IMR-90 (cell line): Measurements from ENCODE around the gene ABCC3. TPM values are rescaled to one million over a fixed set of nuclear protein-coding genes. Genes with fewer than 3 reads are reported as not detected.

ENCODE experiments used
- ATAC-seq: fragments of 200-7000 bp; cut with Tn5 transposase; 2 replicates; pipeline ENCODE4 v1.9.1; 2020; ENCODE audit warnings: low read depth, mild to moderate bottlenecking, moderate library complexity
- BruUV-seq: library from RNA; stranded (reverse); fragments of 400-500 nt; replicated peaks from 2 replicates; lab custom pipeline; 2021; lab: Mats Ljungman, UMichigan
- CTCF ChIA-PET: fragments of 300-600 bp; formaldehyde crosslinking; extraction: SDS; loops from one replicate; lab custom pipeline; 2021; ENCODE audit warnings: antibody characterized with exemption; lab: Yijun Ruan, JAX
- POLR2A ChIA-PET: fragments of 300-600 bp; sonication (Branson Sonifier 250); formaldehyde crosslinking; loops from one replicate; lab custom pipeline; 2022; ENCODE audit warnings: antibody characterized with exemption; ENCODE audit not compliant: unreplicated experiment; lab: Charles Lee
- DNase-seq: peaks from one replicate; pipeline ENCODE4 v3.0.0; 2013
- H2AFZ ChIP-seq: replicated peaks from 2 replicates; pipeline ENCODE3; 2013; ENCODE audit warnings: low read length, mild to moderate bottlenecking; ENCODE audit not compliant: poor library complexity
- H2AK5ac ChIP-seq: 2 replicates; pipeline ENCODE4 v1.6.1; 2013; ENCODE audit warnings: low read depth, low read length, inconsistent platforms
- H2AK9ac ChIP-seq: replicated peaks from 2 replicates; pipeline ENCODE3; 2013; ENCODE audit warnings: mild to moderate bottlenecking, low read depth, low read length, moderate library complexity; ENCODE audit not compliant: poor library complexity
- H2BK120ac ChIP-seq: 2 replicates; pipeline ENCODE4 v1.6.1; 2013; ENCODE audit warnings: low read depth, low read length, inconsistent platforms
- H2BK15ac ChIP-seq: 3 replicates; pipeline ENCODE4 v1.6.1; 2013; ENCODE audit warnings: low read depth, low read length, inconsistent platforms
- H2BK20ac ChIP-seq: 2 replicates; pipeline ENCODE4 v1.6.1; 2013; ENCODE audit warnings: low read depth, mild to moderate bottlenecking, inconsistent platforms, low read length, moderate library complexity
- H2BK5ac ChIP-seq: 2 replicates; pipeline ENCODE4 v1.6.1; 2013; ENCODE audit warnings: mild to moderate bottlenecking, low read depth, low read length, inconsistent platforms; ENCODE audit not compliant: poor library complexity, severe bottlenecking
- H3K14ac ChIP-seq: replicated peaks from 2 replicates; pipeline ENCODE4 v1.6.1; 2013; ENCODE audit warnings: low read depth, low read length, inconsistent platforms
- H3K18ac ChIP-seq: 2 replicates; pipeline ENCODE4 v1.6.1; 2013; ENCODE audit warnings: low read depth, low read length, control low read depth
- H3K23ac ChIP-seq: 2 replicates; pipeline ENCODE4 v1.6.1; 2013; ENCODE audit warnings: low read depth, low read length, inconsistent platforms
- H3K27ac ChIP-seq: 2 replicates; pipeline ENCODE4 v1.5.1; 2013; ENCODE audit warnings: mild to moderate bottlenecking, control low read depth, low read length; ENCODE audit not compliant: insufficient read depth
- H3K27me3 ChIP-seq: 2 replicates; pipeline ENCODE4 v1.6.1; 2013; ENCODE audit warnings: low read length; ENCODE audit not compliant: control insufficient read depth, insufficient read depth
- H3K36me3 ChIP-seq: 2 replicates; pipeline ENCODE4 v1.6.1; 2013; ENCODE audit warnings: low read length, mixed read lengths; ENCODE audit not compliant: control insufficient read depth, insufficient read depth
- H3K4ac ChIP-seq: 2 replicates; pipeline ENCODE4 v1.6.1; 2013; ENCODE audit warnings: low read depth, low read length, inconsistent platforms
- H3K4me1 ChIP-seq: 2 replicates; pipeline ENCODE4 v1.6.1; 2013; ENCODE audit warnings: low read length, mixed read lengths; ENCODE audit not compliant: control insufficient read depth, insufficient read depth
- H3K4me2 ChIP-seq: 2 replicates; pipeline ENCODE4 v1.6.1; 2013; ENCODE audit warnings: low read depth, mild to moderate bottlenecking, control low read depth, low read length, moderate library complexity
- H3K4me3 ChIP-seq: 2 replicates; pipeline ENCODE4 v1.5.1; 2013; ENCODE audit warnings: low read depth, mild to moderate bottlenecking, control low read depth, low read length, moderate library complexity; ENCODE audit not compliant: insufficient read depth
- H3K56ac ChIP-seq: 2 replicates; pipeline ENCODE4 v1.6.1; 2013; ENCODE audit warnings: low read length, inconsistent platforms; ENCODE audit not compliant: insufficient read depth; ENCODE audit errors: extremely low read depth
- H3K79me1 ChIP-seq, 2 experiments: 2 replicates each; pipeline ENCODE4 v1.6.1; 2013; ENCODE audit warnings: low read length in 2 of 2, inconsistent platforms in 1 of 2, low read depth in 1 of 2
- H3K9ac ChIP-seq: 2 replicates; pipeline ENCODE4 v1.6.1; 2013; ENCODE audit warnings: low read depth, low read length, control low read depth
- H3K9me1 ChIP-seq: 2 replicates; pipeline ENCODE4 v1.6.1; 2013; ENCODE audit warnings: low read length, inconsistent platforms; ENCODE audit not compliant: insufficient read depth
- H3K9me3 ChIP-seq: 2 replicates; pipeline ENCODE4 v1.6.1; 2013; ENCODE audit warnings: low read length; ENCODE audit not compliant: control insufficient read depth, insufficient read depth
- H4K20me1 ChIP-seq: 2 replicates; pipeline ENCODE4 v1.6.1; 2013; ENCODE audit warnings: low read length, inconsistent platforms; ENCODE audit not compliant: insufficient read depth
- H4K5ac ChIP-seq: 2 replicates; pipeline ENCODE4 v1.6.1; 2013; ENCODE audit warnings: mild to moderate bottlenecking, low read depth, low read length, control low read depth
- H4K8ac ChIP-seq, 2 experiments: 2 replicates each; pipeline ENCODE4 v1.6.1; 2013; ENCODE audit warnings: low read depth in 2 of 2, low read length in 2 of 2, control low read depth in 1 of 2, inconsistent platforms in 1 of 2
- H4K91ac ChIP-seq: 2 replicates; pipeline ENCODE4 v1.6.1; 2013; ENCODE audit warnings: low read depth, low read length, inconsistent platforms; ENCODE audit not compliant: insufficient read depth
- BHLHE40 ChIP-seq: fragments of 150-350 bp; IDR thresholded peaks from 2 replicates; pipeline ENCODE4 v1.6.1; 2016; ENCODE audit warnings: mild to moderate bottlenecking, low read depth, low read length
- CHD1 ChIP-seq: IDR thresholded peaks from 2 replicates; pipeline ENCODE4 v1.6.1; 2012; ENCODE audit warnings: low read depth, low read length, improper control_type of control experiment
- FOS ChIP-seq: fragments of 150-350 bp; IDR thresholded peaks from 2 replicates; pipeline ENCODE4 v1.6.1; 2016; ENCODE audit warnings: low read depth, low read length
- USF2 ChIP-seq: fragments of 150-350 bp; IDR thresholded peaks from 2 replicates; pipeline ENCODE4 v1.6.1; 2017; ENCODE audit warnings: mild to moderate bottlenecking, antibody characterized with exemption, low read length, low read depth
- whole genome bisulfite sequencing, 2 experiments: methylation state at CpG; one replicate each; pipeline versions ENCODE4 v1.1.5 to v1.1.7; 2013; ENCODE audit warnings: missing lambda C conversion rate in 2 of 2; ENCODE audit not compliant: insufficient read length in 1 of 2; ENCODE audit errors: extremely low coverage in 2 of 2; 5-methylcytosine and 5-hydroxymethylcytosine counted together
- dilution Hi-C: fragments of 300-500 bp; cut with HindIII; formaldehyde crosslinking; loops from one replicate; pipeline ENCODE4 v1.14.3; 2018; ENCODE audit warnings: low sequenced_read_pairs; ENCODE audit not compliant: unreplicated experiment
- in situ Hi-C: fragments of 300-500 bp; cut with MboI; formaldehyde crosslinking; loops from 3 replicates; pipeline ENCODE4 v1.14.3; 2019; ENCODE audit warnings: low sequenced_read_pairs, inconsistent platforms, mixed read lengths
- intact Hi-C: fragments of 100-400 bp; cut with micrococcal nuclease; formaldehyde crosslinking; loops from 2 replicates; pipeline ENCODE4 v1.10.0; 2022
- polyA plus RNA-seq, 3 experiments: library from polyadenylated mRNA; depleted of rRNA; stranded (reverse); fragments of >200 nt; gene quantifications; 2 replicates each; pipeline ENCODE4 v1.2.3, GENCODE V29; 2012; ENCODE audit warnings: low replicate concordance in 1 of 3
- total RNA-seq: library from RNA; depleted of rRNA; stranded (reverse); fragments of >200 nt; gene quantifications from 2 replicates; pipeline ENCODE4 v1.2.3, GENCODE V29; 2012

ABCC3 gene
- total and polyA plus RNA-seq, 2 of the 4 experiments (the other 2 are of a cell fraction): 3.2 to 6.6 TPM

DNA sequence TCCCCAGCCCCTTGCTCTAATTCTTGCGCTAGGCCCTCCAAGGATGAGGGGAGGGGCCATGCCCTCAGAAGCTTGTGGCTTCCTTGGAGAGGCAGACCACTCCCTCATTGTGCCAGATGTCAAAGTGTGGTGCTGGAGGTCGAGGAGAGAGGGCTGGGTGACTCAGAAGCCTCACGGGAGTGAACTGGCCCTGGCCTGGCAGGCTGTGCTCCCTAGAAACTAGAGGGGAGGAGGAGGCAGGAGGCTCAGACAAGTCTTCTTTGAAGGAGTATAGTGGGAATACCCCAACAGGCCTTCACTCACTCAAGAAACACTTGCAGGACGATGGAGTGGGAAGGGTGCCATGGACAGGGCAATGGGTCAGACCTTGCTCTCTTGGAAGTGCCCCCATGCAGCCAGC lies 54.6 kb downstream of the ABCC3 start:
- WGBS, 2 experiments: no CpG with 5 or more reads among the region's 4 CpGs
- H3K4me2 ChIP-seq: peak overlapping the region; percentile 7; the same call in 1 of the 2 replicates
- in situ Hi-C loops: no loop called here

More for the DNA sequence above, 54.6 kb downstream of the ABCC3 start:
- Histone ChIP-seq H3K23ac (peak overlapping the region; percentile 57), H3K9ac (no peak overlapping the region), H3K14ac (peak overlapping the region; percentile 70), H3K36me3 (peaks cover 3% of the 10 kb centered on the region; the same call in 1 of the 2 replicates), H2BK5ac (peak overlapping the region; percentile 22), H3K27me3 (no peaks in the 10 kb centered on the region), H4K91ac (peak overlapping the region; percentile 43), H2AK9ac (peak overlapping the region; percentile 86), H3K79me1 (peaks cover 0 to 18% of the 10 kb centered on the region in 2 experiments; a peak in 2 of 4 replicates), H3K9me1 (peaks cover 31% of the 10 kb centered on the region), H3K27ac (no peak overlapping the region), H2AFZ (peak overlapping the region; percentile 26), H3K9me3 (no peaks in the 10 kb centered on the region), H3K18ac (no peak overlapping the region), H3K4me3 (no peak overlapping the region), H2BK20ac (peak overlapping the region; percentile 14; the same call in 1 of the 2 replicates), H2BK120ac (peak overlapping the region; percentile 44; the same call in 1 of the 2 replicates), H4K5ac (peak overlapping the region; percentile 2; the same call in 1 of the 2 replicates), H3K4me1 (peaks cover 50% of the 10 kb centered on the region), H2BK15ac (no peak overlapping the region), H2AK5ac (peak overlapping the region; percentile 75; the same call in 1 of the 2 replicates), H3K4ac (peak overlapping the region; percentile 63), H4K20me1 (no peaks in the 10 kb centered on the region), H3K56ac (peak overlapping the region; percentile 16; the same call in 1 of the 2 replicates), H4K8ac (peak overlapping the region in 1 of 2 experiments; percentile 27; a peak in 1 of 4 replicates)
- dilution Hi-C loops (no loop called here), intact Hi-C loops (no loop called here)
- CTCF ChIA-PET: no interaction called here
- TF ChIP-seq BHLHE40: peak; percentile 86
- 0 out of 2 replicates have a peak, but pooled peaks have one; percentile 22 for TF ChIP-seq FOS
- TF ChIP-seq CHD1: no peak
- no peak for TF ChIP-seq USF2
- POLR2A ChIA-PET: no interaction called here
- DNase-seq (peak; percentile 66), ATAC-seq (peak; percentile 56)
- no TSS peak for BruUV-seq
